OCI-LY3 (cell line): ENCODE data around the gene DIPK1C.

Experiments used
- EZH2phosphoT487 ChIP-seq: fragments of 200-600 bp; shearing (Covaris generic); IDR thresholded peaks from 2 replicates; pipeline ENCODE4 v1.6.1; 2018; ENCODE audit warnings: antibody characterized with exemption, mixed run types, low read depth
- TF ChIP-seq, protein P1 (sequence below): fragments of 200-600, 300-600 bp; sonication (generic); IDR thresholded peaks from 2 replicates; pipeline ENCODE4 v1.5.1; 2014; ENCODE audit warnings: antibody characterized with exemption, low read length, low read depth

DNA sequence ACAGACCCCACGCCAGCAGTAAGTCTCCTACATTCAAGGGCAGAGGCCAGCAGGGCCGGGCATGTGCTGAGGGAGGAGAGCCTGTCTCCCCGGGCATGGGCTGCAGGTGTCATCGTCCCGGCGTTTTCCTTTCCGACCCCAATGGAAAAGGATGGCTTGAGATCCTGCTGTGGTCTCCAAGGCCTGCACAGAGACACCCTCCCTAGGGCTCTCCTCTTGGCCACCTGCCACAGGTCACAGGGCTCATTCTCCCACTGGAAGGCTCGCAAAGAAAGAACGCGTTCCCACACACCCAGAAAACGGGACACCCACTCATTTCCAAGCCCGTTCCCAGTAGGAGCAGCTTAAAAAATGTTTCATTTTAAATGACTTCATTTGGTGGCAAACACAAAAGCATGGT is 41.0 kb downstream of the DIPK1C start:
- TF ChIP-seq, protein P1, sequence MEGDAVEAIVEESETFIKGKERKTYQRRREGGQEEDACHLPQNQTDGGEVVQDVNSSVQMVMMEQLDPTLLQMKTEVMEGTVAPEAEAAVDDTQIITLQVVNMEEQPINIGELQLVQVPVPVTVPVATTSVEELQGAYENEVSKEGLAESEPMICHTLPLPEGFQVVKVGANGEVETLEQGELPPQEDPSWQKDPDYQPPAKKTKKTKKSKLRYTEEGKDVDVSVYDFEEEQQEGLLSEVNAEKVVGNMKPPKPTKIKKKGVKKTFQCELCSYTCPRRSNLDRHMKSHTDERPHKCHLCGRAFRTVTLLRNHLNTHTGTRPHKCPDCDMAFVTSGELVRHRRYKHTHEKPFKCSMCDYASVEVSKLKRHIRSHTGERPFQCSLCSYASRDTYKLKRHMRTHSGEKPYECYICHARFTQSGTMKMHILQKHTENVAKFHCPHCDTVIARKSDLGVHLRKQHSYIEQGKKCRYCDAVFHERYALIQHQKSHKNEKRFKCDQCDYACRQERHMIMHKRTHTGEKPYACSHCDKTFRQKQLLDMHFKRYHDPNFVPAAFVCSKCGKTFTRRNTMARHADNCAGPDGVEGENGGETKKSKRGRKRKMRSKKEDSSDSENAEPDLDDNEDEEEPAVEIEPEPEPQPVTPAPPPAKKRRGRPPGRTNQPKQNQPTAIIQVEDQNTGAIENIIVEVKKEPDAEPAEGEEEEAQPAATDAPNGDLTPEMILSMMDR, result no peak
- no peak for TF ChIP-seq EZH2phosphoT487
